OCI-LY7 (cell line): ENCODE data around the gene FOLR2.

Experiments
- CTCF ChIP-seq: fragments of 200-600 bp; sonication (generic); conservative IDR thresholded peaks from 2 replicates; pipeline ENCODE4 v1.5.1; 2014; ENCODE audit warnings: mild to moderate bottlenecking, antibody characterized with exemption, low read length, moderate library complexity, mixed read lengths
- EZH2phosphoT487 ChIP-seq: fragments of 200-600 bp; sonication (generic); IDR thresholded peaks from 2 replicates; pipeline ENCODE4 v1.6.1; 2018; ENCODE audit warnings: low read depth, borderline replicate concordance, mild to moderate bottlenecking, mixed run types, antibody characterized with exemption, low read length, moderate library complexity, mixed read lengths

DNA sequence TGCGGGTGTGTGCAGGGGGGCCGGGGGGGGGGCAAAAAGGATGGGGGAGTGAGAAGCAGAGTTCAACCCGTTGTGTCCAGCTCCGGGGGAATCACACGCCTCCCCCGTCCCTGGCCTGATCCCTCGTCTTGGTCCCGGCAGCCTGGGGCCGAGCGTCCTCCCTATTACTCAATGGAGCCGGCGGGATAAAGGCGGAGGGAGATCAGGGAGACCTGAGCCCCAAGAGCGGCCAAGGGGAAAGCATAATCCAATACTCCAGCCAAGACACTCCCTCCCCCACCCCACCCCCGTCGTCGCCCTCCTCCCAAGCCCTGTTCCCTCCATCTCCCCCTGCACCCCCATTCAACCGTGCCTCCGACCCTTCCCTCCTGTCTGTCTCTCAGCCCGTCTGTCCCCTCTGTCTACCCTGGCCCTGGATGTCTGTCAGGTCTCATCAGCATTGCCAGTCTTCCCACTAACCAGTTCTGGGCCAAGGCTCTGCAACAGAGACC lies 24.7 kb downstream of the FOLR2 start:
- TF ChIP-seq CTCF (no peak), EZH2phosphoT487 (no peak)
